ENCODE results near the gene KIF16B. TPM values are rescaled to one million over a fixed set of nuclear protein-coding genes. Genes with fewer than 3 reads are reported as not detected.

Gene KIF16B
- total and polyA plus RNA-seq, 9 of the 15 experiments (the other 6 are each of a cell fraction or from before 2014, with no cell fraction given): 1.00 to 10.6 (median 8.5) TPM

DNA sequence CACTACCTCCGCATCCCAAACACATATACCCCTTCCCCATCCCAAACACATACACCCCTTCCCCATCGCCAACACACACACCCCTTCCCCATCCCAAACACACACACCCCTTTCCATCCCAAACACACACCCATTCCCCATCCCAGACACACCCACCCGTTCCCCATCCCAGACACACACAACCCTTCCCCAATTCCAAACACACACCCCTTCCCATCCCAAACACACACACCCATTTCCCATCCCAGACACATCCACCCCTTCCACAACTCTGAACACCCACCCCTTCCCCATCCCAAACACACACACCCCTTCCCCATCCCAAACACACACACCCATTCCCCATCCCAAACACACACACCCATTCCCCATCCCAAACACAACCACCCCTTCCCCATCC is 314.5 kb downstream of the KIF16B start:
- Histone ChIP-seq H3K4me1 (replicated peaks in 1 of 2; ENCODE audit: control insufficient read depth in 2 of 2, insufficient read depth in 2 of 2, low read length in 2 of 2) (peaks cover 4 to 9% of the 10 kb centered on the region in 2 experiments; a peak in 4 of 5 replicates), H3K36me3 (ENCODE audit: control insufficient read depth, insufficient read depth, low read length) (no peaks in the 10 kb centered on the region), H4K20me1 (replicated peaks; ENCODE audit: control insufficient read depth, insufficient read depth, low read length) (no peaks in the 10 kb centered on the region), H2AFZ (ENCODE audit: low read depth, low read length) (no peak overlapping the region), H3K9ac (ENCODE audit: insufficient read depth in 1 of 2, low read depth in 2 of 2, low read length in 2 of 2) (no peak overlapping the region), H3K9me3 (replicated peaks; ENCODE audit: control insufficient read depth, insufficient read depth, low read depth, low read length) (no peaks in the 10 kb centered on the region), H3K27me3 (ENCODE audit: control insufficient read depth in 2 of 2, insufficient read depth in 2 of 2, low read length in 2 of 2) (no peaks in the 10 kb centered on the region), H3K4me3 (no peak overlapping the region), H3K4me2 (ENCODE audit: insufficient read depth, low read length) (no peak overlapping the region), H3K9me1 (ENCODE audit: control insufficient read depth, insufficient read depth, low read length) (no peaks in the 10 kb centered on the region), H3K79me2 (ENCODE audit: control insufficient read depth, insufficient read depth, low read length) (no peaks in the 10 kb centered on the region), H3K27ac (ENCODE audit: extremely low read depth, low read depth, low read length) (no peak overlapping the region)
- ATAC-seq (no peak), DNase-seq (ENCODE audit: extremely low read depth in 1 of 4, low spot score in 3 of 4) (no peak), FAIRE-seq (no peak)
- ChIA-PET CTCF (ENCODE audit: low intra/inter-chr PET ratio) (no interaction called here), POLR2A (no interaction called here)
- in situ Hi-C loops (cut with MboI): no loop called here
- intact Hi-C loops (cut with micrococcal nuclease): no loop called here
- BruUV-seq (replicated peaks): no TSS peak
- WGBS (ENCODE audit: insufficient coverage, low coverage, missing lambda C conversion rate): 8% methylated on average over 2 of the region's 3 CpGs
- TF ChIP-seq RBBP5 (IDR thresholded peaks at IDR 0.05; ENCODE audit: borderline replicate concordance, insufficient read depth, low read length, poor library complexity, severe bottlenecking) (no peak), NFATC3 (IDR thresholded peaks at IDR 0.05) (no peak), KLF1 (tag; IDR thresholded peaks at IDR 0.05) (no peak), GATAD2A (IDR thresholded peaks at IDR 0.05) (no peak), ZNF217 (CRISPR knock-in tag; IDR thresholded peaks at IDR 0.05) (no peak), CHD4 (IDR thresholded peaks at IDR 0.05; ENCODE audit: insufficient read depth, insufficient replicate concordance, low read depth, low read length, poor library complexity, severe bottlenecking) (no peak), PHB2 (IDR thresholded peaks at IDR 0.05; ENCODE audit: low read depth) (no peak), NELFE (IDR thresholded peaks at IDR 0.05; ENCODE audit: insufficient read depth, insufficient read length) (no peak), PTBP1 (IDR thresholded peaks at IDR 0.05; ENCODE audit: low read depth, low read length) (no peak), BRD9 (IDR thresholded peaks at IDR 0.05; ENCODE audit: low read depth, partially characterized antibody) (no peak), ZNF436 (CRISPR knock-in tag; IDR thresholded peaks at IDR 0.05) (no peak), ZBTB7A (IDR thresholded peaks at IDR 0.05; ENCODE audit: borderline replicate concordance, control insufficient read depth, low read depth, low read length) (no peak), DPF2 (IDR thresholded peaks at IDR 0.05) (no peak), KLF13 (tag; IDR thresholded peaks at IDR 0.05; ENCODE audit: borderline replicate concordance, low read depth) (no peak)
- TF ChIP-seq, protein P1, sequence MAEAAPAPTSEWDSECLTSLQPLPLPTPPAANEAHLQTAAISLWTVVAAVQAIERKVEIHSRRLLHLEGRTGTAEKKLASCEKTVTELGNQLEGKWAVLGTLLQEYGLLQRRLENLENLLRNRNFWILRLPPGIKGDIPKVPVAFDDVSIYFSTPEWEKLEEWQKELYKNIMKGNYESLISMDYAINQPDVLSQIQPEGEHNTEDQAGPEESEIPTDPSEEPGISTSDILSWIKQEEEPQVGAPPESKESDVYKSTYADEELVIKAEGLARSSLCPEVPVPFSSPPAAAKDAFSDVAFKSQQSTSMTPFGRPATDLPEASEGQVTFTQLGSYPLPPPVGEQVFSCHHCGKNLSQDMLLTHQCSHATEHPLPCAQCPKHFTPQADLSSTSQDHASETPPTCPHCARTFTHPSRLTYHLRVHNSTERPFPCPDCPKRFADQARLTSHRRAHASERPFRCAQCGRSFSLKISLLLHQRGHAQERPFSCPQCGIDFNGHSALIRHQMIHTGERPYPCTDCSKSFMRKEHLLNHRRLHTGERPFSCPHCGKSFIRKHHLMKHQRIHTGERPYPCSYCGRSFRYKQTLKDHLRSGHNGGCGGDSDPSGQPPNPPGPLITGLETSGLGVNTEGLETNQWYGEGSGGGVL (CRISPR knock-in tag; IDR thresholded peaks at IDR 0.05): no peak
- TF ChIP-seq, protein P2, sequence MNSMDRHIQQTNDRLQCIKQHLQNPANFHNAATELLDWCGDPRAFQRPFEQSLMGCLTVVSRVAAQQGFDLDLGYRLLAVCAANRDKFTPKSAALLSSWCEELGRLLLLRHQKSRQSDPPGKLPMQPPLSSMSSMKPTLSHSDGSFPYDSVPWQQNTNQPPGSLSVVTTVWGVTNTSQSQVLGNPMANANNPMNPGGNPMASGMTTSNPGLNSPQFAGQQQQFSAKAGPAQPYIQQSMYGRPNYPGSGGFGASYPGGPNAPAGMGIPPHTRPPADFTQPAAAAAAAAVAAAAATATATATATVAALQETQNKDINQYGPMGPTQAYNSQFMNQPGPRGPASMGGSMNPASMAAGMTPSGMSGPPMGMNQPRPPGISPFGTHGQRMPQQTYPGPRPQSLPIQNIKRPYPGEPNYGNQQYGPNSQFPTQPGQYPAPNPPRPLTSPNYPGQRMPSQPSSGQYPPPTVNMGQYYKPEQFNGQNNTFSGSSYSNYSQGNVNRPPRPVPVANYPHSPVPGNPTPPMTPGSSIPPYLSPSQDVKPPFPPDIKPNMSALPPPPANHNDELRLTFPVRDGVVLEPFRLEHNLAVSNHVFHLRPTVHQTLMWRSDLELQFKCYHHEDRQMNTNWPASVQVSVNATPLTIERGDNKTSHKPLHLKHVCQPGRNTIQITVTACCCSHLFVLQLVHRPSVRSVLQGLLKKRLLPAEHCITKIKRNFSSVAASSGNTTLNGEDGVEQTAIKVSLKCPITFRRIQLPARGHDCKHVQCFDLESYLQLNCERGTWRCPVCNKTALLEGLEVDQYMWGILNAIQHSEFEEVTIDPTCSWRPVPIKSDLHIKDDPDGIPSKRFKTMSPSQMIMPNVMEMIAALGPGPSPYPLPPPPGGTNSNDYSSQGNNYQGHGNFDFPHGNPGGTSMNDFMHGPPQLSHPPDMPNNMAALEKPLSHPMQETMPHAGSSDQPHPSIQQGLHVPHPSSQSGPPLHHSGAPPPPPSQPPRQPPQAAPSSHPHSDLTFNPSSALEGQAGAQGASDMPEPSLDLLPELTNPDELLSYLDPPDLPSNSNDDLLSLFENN (IDR thresholded peaks at IDR 0.05; ENCODE audit: low read depth in 2 of 2, low read length in 2 of 2): no peak
- TF ChIP-seq, protein P3, sequence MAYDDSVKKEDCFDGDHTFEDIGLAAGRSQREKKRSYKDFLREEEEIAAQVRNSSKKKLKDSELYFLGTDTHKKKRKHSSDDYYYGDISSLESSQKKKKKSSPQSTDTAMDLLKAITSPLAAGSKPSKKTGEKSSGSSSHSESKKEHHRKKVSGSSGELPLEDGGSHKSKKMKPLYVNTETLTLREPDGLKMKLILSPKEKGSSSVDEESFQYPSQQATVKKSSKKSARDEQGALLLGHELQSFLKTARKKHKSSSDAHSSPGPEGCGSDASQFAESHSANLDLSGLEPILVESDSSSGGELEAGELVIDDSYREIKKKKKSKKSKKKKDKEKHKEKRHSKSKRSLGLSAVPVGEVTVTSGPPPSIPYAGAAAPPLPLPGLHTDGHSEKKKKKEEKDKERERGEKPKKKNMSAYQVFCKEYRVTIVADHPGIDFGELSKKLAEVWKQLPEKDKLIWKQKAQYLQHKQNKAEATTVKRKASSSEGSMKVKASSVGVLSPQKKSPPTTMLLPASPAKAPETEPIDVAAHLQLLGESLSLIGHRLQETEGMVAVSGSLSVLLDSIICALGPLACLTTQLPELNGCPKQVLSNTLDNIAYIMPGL (CRISPR knock-in tag; IDR thresholded peaks at IDR 0.05): no peak
